SK-N-MC (cell line): ENCODE data around the gene KCNN3.

Source experiments
- DNase-seq: peaks from one replicate; pipeline ENCODE4 v3.0.0-alpha.2; 2011; ENCODE audit warnings: low read depth, low spot score
- H3K27ac ChIP-seq: fragments of 200-600 bp; sonication (generic); 2 replicates; pipeline ENCODE4 v1.5.1; 2016; ENCODE audit warnings: mixed run types
- H3K36me3 ChIP-seq: fragments of 200-600 bp; sonication (generic); 2 replicates; pipeline ENCODE4 v1.6.1; 2017; ENCODE audit warnings: antibody characterized with exemption, low read length, mixed read lengths; ENCODE audit not compliant: insufficient read depth
- H3K4me3 ChIP-seq: fragments of 200-600 bp; sonication (generic); 2 replicates; pipeline ENCODE4 v1.5.1; 2016
- H3K9ac ChIP-seq: fragments of 200-600 bp; sonication (generic); 2 replicates; pipeline ENCODE4 v1.8.0; 2017; ENCODE audit warnings: mixed run types, mixed read lengths; ENCODE audit not compliant: insufficient read length
- H3K9me3 ChIP-seq: fragments of 200-600 bp; sonication (generic); 2 replicates; pipeline ENCODE4 v1.6.1; 2017; ENCODE audit warnings: low read depth, mild to moderate bottlenecking, antibody characterized with exemption, low read length, moderate library complexity, mixed read lengths
- EZH2 ChIP-seq: fragments of 200-600 bp; sonication (generic); IDR thresholded peaks from one replicate; pipeline ENCODE4 v1.6.1; 2017; ENCODE audit warnings: antibody characterized with exemption
- FOXP2 ChIP-seq: optimal IDR thresholded peaks from 2 replicates; pipeline ENCODE3; 2011; ENCODE audit warnings: mild to moderate bottlenecking, moderate library complexity; ENCODE audit not compliant: insufficient read depth; ENCODE audit errors: extremely low read length, control extremely low read depth
- POLR2AphosphoS5 ChIP-seq: IDR thresholded peaks from 2 replicates; pipeline ENCODE4 v1.6.1; 2012; ENCODE audit warnings: mild to moderate bottlenecking, low read depth, low read length, borderline replicate concordance

KCNN3 gene

DNA sequence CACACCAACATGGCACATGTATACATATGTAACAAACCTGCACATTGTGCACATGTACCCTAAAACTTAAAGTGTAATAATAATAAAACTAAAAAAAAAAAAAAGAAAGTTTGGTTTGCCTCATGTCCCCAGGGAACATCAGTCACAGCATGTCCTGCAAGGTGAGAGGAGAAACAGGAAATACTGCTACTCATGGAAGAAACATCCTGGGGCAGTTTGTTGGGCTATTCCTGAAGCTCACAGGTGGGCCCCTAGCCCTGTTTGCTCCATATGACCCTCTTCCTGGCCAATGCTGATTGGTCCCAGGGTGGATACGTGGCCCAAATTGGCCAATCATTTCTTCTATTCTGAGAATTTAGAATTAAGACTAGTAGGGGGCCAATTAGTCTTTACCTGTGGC lies 158.7 kb downstream of the KCNN3 start:
- H3K36me3 ChIP-seq, result no peaks in the 10 kb centered on the region
- DNase-seq, result no peak
- H3K9ac ChIP-seq, result no peak overlapping the region
- TF ChIP-seq EZH2, result no peak
- H3K9me3 ChIP-seq, result no peaks in the 10 kb centered on the region
- H3K27ac ChIP-seq, result no peak overlapping the region
- no peak overlapping the region for H3K4me3 ChIP-seq

DNA sequence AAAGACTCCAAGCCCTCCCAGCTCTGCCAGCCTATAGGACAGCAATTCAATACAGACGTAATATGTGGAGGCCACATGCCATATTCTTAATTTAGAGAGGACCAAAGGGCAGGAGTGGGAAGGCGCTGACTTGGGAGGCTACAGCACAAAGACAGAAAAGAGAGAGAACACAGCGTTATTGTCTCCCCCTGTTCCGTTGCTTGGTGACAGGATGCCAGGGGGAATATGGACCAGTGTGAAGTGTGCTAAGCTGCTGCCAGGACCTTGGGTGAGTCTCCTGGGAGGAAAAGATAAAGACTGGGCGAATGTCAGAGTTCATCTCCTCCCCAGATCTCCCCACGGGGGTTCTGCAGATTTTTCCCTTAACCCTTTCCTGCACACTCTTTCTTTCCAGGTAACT lies 160.0 kb downstream of the KCNN3 start:
- Histone ChIP-seq H3K36me3 (no peaks in the 10 kb centered on the region), H3K4me3 (no peak overlapping the region), H3K9me3 (no peaks in the 10 kb centered on the region), H3K9ac (no peak overlapping the region), H3K27ac (no peak overlapping the region)
- no peak for DNase-seq
- TF ChIP-seq EZH2, result no peak

DNA sequence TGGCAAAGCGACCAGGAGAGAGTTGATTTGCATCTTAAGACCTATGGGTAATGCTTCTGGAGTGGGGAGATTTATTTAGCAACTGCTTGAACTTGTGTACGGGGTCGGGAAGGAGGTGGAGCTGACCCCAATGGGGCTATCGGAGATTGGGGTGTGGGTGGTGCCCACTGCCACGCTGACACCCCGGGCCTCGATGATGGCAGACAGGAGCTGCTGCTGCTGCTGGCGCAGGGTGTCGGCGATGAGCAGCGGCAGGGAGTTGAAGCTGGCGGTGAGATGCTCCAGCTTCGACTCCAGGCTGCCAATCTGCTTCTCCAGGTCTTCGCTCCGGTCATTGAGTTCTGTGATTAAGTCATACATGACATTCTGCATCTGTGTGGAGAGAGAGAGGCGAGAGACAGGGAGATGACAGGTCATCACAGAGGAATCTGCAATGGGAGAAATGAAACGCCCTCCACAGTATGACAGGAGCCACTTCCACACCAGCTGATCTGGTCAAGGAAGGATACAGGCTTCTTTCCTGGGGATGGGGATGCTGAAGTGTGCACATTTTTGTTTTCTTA lies 162.1 kb downstream of the KCNN3 start:
- Histone ChIP-seq H3K36me3 (no peaks in the 10 kb centered on the region), H3K27ac (no peak overlapping the region), H3K4me3 (no peak overlapping the region), H3K9ac (no peak overlapping the region), H3K9me3 (no peaks in the 10 kb centered on the region)
- no peak for TF ChIP-seq FOXP2
- no peak for TF ChIP-seq EZH2
- no peak for TF ChIP-seq POLR2AphosphoS5
- no peak for DNase-seq

DNA sequence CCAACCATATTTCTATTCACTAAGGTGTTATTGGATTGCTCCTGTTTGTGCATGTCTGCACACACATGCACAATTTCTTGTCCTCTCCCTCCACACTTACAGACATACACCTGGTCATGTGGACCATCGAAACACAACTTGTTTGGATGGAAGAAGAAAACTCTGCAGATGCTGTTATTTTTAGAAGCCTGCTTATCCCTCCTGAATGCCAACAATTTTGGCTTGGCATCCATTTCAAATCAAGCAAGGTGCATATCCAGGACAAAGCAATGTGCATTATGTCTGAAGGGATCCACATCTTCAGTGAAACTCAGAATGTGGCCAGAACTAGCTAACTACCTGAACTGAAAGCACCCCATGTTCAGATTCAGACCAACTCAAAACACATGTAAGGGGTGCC lies 163.2 kb downstream of the KCNN3 start:
- no peak overlapping the region for H3K4me3 ChIP-seq
- H3K36me3 ChIP-seq, result no peaks in the 10 kb centered on the region
- TF ChIP-seq FOXP2 (no peak), POLR2AphosphoS5 (no peak), EZH2 (no peak)
- H3K27ac ChIP-seq, result no peak overlapping the region
- no peak overlapping the region for H3K9ac ChIP-seq
- DNase-seq, result no peak
- no peaks in the 10 kb centered on the region for H3K9me3 ChIP-seq

GRCh38 chr1:154705544-154705943 lies 164.5 kb downstream of the KCNN3 start:
- Histone ChIP-seq H3K9ac (no peak overlapping the region), H3K9me3 (no peaks in the 10 kb centered on the region)
- TF ChIP-seq EZH2 (no peak), POLR2AphosphoS5 (no peak), FOXP2 (no peak)

DNA sequence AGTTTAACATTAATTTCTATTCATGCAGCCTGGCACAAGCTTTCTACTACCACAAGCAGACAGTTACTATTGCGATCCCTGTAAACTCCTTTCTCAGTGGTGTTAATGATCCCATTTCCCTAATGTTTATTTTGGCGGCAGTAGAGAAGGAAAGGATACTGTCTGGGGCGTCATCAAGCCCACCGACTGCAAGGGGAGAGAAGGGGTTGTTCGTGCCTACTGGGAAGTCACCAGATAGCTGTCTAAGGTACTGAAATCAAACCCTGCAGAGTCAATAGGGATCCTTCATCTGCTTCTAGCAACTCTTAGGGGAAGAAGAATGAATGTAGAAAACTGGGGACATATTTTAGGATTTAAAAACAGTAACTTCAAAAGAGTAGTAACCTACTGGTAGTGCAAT lies 166.9 kb downstream of the KCNN3 start:
- H3K9ac ChIP-seq, result no peak overlapping the region

More at GRCh38 chr1:154705544-154705943, 164.5 kb downstream of the KCNN3 start:
- Histone ChIP-seq H3K4me3 (no peak overlapping the region), H3K27ac (no peak overlapping the region), H3K36me3 (no peaks in the 10 kb centered on the region)
- DNase-seq, result no peak

DNA sequence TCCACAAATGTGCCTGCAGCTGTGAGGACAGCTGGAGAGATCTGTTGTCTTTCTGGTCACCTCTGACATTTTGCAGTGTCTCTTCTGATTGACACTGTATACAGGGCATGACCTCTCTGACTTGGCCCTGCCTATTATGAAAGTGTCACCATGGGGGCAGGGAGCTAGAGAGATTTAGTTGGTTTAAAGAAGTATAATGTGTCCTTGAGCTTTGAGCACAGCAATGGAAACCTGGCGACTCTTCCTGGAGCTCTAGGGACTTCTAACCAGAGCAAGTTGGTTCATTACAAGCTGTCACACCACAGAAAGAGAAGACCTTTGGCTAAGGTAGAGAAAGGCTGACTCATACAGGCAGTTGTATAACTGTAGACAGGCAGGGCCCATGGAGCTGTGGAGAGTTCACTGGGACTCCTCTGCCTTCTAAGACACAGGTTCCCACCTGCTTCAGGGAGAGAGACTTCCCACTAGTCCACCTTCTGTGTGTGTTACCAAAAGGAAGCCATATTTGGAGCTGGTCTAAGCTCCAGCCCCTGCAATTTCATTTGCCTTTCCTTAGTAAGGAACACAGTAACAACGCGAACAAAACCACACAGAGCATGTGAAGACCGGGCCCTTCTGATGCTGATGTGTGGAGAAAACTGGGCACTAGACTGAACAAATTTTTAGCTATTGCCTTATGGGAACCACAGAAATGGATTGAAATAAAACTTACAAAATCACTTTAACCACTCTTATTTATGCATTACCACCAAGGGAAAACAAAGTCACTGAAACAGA lies 171.6 kb downstream of the KCNN3 start:
- Histone ChIP-seq H3K4me3 (no peak overlapping the region), H3K9ac (no peak overlapping the region), H3K27ac (no peak overlapping the region), H3K9me3 (no peaks in the 10 kb centered on the region), H3K36me3 (no peaks in the 10 kb centered on the region)
- TF ChIP-seq EZH2, result no peak
- TF ChIP-seq POLR2AphosphoS5, result no peak
- no peak for TF ChIP-seq FOXP2
- no peak for DNase-seq

More for the DNA sequence above, 166.9 kb downstream of the KCNN3 start:
- Histone ChIP-seq H3K9me3 (no peaks in the 10 kb centered on the region), H3K36me3 (no peaks in the 10 kb centered on the region), H3K27ac (no peak overlapping the region), H3K4me3 (no peak overlapping the region)
- no peak for TF ChIP-seq POLR2AphosphoS5
- TF ChIP-seq EZH2, result no peak
- TF ChIP-seq FOXP2, result no peak
- no peak for DNase-seq

DNA sequence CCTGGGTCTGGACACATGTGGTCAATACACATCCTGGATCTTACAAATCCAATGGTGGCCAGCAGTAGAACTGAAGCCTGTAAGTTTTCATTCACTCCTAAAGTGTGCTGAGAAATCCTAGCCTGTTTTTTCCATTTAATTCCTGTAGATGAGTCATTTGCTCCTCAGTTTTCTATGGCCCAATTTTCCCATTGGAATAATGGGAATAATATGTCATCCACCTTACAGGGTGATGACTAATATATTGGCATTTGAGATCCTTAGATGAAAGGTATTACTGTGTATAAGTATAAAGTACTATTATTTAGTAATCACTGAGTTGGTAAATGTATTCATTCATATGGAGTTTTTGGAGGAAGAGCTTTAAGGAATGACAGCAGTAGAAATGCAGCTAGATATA lies 172.4 kb downstream of the KCNN3 start:
- Histone ChIP-seq H3K27ac (no peak overlapping the region), H3K36me3 (no peaks in the 10 kb centered on the region), H3K9me3 (no peaks in the 10 kb centered on the region), H3K4me3 (no peak overlapping the region), H3K9ac (no peak overlapping the region)
- TF ChIP-seq EZH2 (no peak), FOXP2 (no peak), POLR2AphosphoS5 (no peak)
- DNase-seq, result no peak

GRCh38 chr1:154696456-154696855 lies 173.6 kb downstream of the KCNN3 start:
- no peak overlapping the region for H3K27ac ChIP-seq

GRCh38 chr1:154695985-154696384 lies 174.1 kb downstream of the KCNN3 start:
- Histone ChIP-seq H3K27ac (no peak overlapping the region), H3K9me3 (no peaks in the 10 kb centered on the region), H3K9ac (no peak overlapping the region), H3K36me3 (no peaks in the 10 kb centered on the region), H3K4me3 (no peak overlapping the region)
- TF ChIP-seq FOXP2, result no peak
- no peak for TF ChIP-seq EZH2
- TF ChIP-seq POLR2AphosphoS5, result no peak
- no peak for DNase-seq

More at GRCh38 chr1:154696456-154696855, 173.6 kb downstream of the KCNN3 start:
- Histone ChIP-seq H3K4me3 (no peak overlapping the region), H3K9ac (no peak overlapping the region), H3K9me3 (no peaks in the 10 kb centered on the region), H3K36me3 (no peaks in the 10 kb centered on the region)
- TF ChIP-seq FOXP2 (no peak), POLR2AphosphoS5 (no peak), EZH2 (no peak)
- DNase-seq, result no peak
